ENCODE measurements around the gene TEKT2.

The TEKT2 gene

DNA sequence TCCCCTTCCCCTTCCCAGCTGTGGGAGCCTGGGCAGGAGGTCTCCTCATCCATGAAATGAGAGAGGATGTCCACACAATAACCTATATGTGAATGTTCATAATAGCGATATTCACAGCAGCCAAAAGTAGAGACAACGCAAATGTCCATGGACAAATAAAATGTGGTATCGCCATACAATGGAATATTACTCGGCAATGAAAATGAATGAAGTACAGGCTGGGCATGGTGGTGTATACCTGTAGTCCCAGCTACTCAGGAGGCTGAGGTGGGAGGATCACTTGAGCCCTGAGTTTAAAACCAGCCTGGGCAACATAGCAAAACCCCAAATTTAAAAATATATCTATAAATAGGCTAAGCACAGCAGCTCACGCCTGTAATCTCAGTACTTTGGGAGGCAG, 17.7 kb downstream of the TEKT2 start:
- DNase-seq (ENCODE audit: low read depth in 2 of 2, low spot score in 1 of 2): no peak

DNA sequence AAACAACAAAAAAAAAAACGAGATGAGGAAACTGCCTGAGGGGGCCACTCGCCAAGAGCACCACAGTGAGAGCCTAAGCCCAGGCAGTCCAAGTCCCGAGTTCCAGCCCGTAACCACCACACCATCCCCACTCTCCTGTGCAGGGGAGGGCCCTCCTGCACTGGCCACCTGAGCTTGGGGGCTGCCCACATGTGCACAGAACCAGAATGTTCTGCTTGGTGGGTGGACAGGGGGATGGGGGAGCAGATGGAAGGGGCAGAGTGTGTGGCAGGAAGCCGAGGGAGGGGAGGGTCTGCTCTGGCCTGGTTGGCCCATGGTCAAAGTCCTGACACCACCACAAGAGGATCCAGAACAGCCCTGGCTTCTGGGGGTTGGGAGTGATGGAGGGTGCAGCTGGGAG, 22.4 kb downstream of the TEKT2 start:
- DNase-seq (ENCODE audit: low read depth in 2 of 2, low spot score in 1 of 2): no peak

- DNase-seq (ENCODE audit: low read depth in 2 of 2, low spot score in 1 of 2): no peak
These were observed 23.5 kb downstream of the TEKT2 start for GRCh38 chr1:36107394-36107793.

- no peak for DNase-seq (ENCODE audit: low read depth in 2 of 2, low spot score in 1 of 2)
These were observed 24.4 kb downstream of the TEKT2 start for GRCh38 chr1:36108314-36108713.

DNA sequence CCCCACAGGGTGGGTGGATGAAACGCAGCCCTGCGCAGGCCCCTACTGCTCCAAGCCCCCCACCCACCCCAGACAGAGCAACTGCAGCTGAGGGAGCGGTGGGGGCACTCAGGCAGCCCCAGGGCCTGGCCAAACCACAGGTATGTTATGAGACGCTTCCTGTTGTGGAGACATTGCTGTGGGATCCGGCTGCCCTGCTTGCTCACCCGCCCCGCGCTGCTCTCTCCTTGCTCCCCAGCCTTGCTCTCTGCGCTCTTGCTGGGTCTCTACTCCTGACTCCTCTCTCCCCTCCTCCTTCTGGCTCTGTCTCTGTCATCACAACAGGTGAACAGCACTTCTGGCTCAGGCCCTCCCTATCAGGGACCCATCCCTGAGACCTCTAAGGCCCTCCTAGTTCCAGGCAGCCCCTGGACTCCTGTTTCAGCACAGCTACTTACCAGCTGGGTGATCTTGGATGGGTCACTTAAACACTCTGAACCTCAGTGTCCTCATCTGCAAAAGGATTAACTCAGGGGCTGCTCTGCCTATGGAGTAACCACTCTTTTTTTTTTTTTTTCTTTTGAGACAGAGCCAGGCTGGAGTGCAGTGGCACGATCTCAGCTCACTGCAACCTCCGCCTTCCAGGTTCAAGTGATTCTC, 25.3 kb downstream of the TEKT2 start:
- no peak for DNase-seq (ENCODE audit: low read depth in 2 of 2, low spot score in 1 of 2)

GRCh38 chr1:36111151-36111550, 27.3 kb downstream of the TEKT2 start:
- no peak for DNase-seq (ENCODE audit: low read depth in 2 of 2, low spot score in 1 of 2)

DNA sequence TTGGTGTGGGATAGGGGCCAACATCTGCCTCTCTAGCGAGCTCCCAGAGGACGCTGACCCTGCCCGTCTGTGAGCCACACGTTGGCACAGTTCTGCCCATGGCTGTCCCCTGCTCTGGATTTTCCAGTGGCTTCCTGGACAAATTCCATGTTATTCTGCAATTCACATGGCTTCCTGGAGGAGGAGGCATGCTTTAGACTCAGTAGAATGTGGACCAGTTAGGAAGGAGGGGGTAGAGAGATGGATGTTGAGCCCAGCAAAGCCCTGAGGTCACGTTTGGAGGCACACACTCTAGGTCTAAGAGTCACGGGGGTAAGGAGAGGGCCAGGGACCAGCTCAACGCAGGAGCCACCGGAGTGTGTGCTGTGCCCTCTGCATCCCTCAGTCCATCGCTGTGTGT, 28.9 kb downstream of the TEKT2 start:
- no peak for DNase-seq (ENCODE audit: low read depth in 2 of 2, low spot score in 1 of 2)

GRCh38 chr1:36114371-36114770, 30.5 kb downstream of the TEKT2 start:
- no peak for DNase-seq (ENCODE audit: low read depth in 2 of 2, low spot score in 1 of 2)

DNA sequence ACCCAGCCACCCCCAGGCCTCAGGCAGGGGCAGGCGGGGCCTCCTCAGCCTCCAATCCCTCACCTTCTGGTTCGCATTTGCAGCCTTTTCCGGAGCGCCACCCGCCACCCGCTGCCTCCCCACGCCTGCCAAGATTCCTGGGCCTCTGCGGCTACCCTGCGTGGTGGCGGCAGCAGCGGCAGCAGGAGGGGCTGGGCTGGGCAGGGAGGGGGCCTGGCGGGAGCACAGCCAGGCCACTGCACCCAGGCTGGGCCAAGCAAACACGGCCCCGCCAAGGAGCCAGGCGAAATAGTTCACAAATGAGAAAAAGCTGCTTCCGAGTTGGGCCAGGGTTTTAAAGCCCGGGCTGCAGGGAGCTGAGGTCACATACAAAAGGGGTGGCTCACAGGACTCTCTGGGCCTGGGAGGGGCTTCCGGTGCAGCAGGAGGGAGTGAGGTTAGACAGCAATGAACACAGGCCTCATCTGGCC, 31.3 kb downstream of the TEKT2 start:
- no peak for DNase-seq (ENCODE audit: low read depth in 2 of 2, low spot score in 1 of 2)

DNA sequence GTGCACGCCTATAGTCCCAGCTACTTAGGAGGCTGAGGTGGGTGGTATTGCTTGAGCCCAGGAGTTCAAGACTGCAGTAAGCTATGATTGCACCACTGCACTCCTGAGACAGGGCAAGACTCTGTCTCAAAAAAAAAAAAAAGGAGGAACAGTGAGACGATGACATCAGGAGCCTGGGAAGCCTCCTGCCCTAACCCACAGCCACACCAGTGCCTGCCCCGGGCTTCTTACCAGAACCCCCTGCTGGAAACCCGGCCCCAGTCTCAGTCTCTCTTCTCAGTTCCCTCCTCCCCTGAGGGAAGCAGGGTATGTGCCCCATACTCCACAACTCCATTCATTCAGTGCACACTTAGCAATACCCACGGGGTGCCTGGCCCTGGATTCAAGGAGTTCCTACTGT, 32.0 kb downstream of the TEKT2 start:
- no peak for DNase-seq (ENCODE audit: low read depth in 2 of 2, low spot score in 1 of 2)

DNA sequence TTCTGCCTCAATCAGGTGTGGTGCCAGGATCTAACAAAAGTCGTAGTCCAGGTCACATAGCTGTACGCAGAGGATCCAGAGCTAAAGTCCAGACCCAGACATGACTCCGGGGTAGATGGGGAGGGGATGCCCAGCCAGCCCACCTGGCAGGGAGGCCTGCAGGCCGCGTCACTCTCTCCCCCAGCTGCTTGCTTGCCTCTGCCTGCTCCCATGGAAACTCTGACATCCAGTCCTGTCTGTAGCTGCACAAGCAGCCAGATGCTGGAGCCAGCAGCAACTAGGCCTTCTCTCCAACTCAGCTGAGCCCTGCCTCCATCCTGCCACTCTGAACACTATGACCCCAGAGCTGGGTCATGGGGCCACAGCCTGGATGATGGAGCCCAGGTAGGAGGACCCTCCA, 33.0 kb downstream of the TEKT2 start:
- DNase-seq (ENCODE audit: low read depth in 2 of 2, low spot score in 1 of 2): no peak

GRCh38 chr1:36118447-36119204, 34.7 kb downstream of the TEKT2 start:
- no peak for DNase-seq (ENCODE audit: low read depth in 2 of 2, low spot score in 1 of 2)

DNA sequence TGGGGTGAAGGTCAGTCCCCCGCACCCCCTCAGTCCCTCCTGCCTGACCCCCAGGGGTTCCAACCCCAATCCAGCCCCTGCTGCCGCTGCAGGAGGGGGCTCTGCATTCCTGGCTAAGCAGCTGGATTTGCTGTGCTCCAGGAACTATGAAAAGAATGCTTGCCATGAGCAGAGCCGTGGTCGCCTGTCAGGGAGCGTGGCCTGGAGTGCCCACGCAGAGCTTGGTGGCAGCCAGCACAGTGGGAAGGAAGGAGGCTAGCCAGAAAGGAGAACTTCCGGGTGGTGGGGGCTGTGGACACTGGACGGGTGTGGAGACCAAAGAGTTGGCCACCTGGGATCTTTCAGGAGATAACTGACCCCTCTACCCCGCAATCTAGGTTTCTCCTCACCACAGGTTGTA, 35.6 kb downstream of the TEKT2 start:
- no peak for DNase-seq (ENCODE audit: low read depth in 2 of 2, low spot score in 1 of 2)

- no peak for DNase-seq (ENCODE audit: low read depth in 2 of 2, low spot score in 1 of 2)
These were observed 38.5 kb downstream of the TEKT2 start for GRCh38 chr1:36122062-36123030.

DNA sequence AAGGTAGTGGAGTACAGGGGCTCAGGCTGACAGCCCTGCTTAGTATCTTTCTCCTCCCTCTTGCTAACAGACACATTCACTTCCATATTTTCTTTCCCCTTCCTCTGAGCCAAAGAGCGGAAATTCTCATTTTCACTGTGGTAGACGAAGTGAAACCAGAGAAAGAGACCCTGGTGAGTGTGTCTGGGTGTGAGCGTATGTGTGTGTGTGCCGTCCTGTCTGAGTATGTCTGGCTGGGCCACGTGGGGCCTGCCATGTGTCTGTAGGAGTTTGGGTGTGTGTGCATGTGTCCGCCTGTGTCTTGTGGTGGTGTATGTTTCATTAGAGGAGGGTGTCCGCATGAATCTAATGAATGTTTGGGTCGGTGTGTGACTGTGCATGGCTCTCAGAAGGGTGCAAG, 39.5 kb downstream of the TEKT2 start:
- no peak for DNase-seq (ENCODE audit: low read depth in 2 of 2, low spot score in 1 of 2)

DNA sequence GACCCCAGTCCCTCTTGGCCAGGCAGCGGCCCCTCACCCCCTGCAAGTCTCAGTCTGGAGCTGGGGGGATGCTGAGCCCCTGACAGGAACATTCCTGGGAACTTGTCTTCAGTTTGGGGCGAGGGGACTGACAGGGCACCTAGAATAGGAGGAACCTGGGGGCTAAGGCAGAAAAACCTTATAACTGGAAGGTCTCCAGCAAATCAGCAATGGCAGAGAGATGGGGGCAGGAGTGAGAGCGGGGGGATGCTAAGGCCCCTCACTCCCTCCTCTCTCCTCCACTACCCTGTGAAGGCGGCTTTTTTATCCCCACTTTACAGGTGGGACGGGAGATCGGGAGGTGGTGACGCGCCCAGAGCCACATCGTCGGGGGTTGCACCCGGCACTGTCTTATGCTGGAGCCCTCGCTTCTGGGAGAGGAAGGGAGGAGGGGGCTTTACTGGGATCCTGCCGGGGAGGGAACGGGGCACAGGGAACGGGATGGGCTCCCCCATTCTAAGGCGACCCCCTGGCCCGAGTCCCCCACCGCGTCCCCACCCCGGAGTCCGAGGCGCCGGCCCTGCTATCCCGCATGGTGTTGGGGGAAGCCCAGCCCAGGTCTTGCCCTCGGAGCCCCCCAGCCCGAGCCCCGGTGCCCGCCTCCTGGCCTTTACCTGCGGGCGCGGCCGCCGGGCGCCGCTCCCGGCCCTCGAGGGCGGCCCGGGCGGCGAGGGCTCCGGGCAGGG, 40.7 kb downstream of the TEKT2 start:
- DNase-seq (ENCODE audit: low read depth in 2 of 2, low spot score in 1 of 2): no peak

GRCh38 chr1:36125129-36125991, 41.5 kb downstream of the TEKT2 start, which contains the start of gene COL8A2:
TSS of gene COL8A2 (minus strand) at chr1:36125222. CDS start at chr1:36100242, 24,980 bp downstream.
- DNase-seq (ENCODE audit: low read depth in 2 of 2, low spot score in 1 of 2): no peak

DNA sequence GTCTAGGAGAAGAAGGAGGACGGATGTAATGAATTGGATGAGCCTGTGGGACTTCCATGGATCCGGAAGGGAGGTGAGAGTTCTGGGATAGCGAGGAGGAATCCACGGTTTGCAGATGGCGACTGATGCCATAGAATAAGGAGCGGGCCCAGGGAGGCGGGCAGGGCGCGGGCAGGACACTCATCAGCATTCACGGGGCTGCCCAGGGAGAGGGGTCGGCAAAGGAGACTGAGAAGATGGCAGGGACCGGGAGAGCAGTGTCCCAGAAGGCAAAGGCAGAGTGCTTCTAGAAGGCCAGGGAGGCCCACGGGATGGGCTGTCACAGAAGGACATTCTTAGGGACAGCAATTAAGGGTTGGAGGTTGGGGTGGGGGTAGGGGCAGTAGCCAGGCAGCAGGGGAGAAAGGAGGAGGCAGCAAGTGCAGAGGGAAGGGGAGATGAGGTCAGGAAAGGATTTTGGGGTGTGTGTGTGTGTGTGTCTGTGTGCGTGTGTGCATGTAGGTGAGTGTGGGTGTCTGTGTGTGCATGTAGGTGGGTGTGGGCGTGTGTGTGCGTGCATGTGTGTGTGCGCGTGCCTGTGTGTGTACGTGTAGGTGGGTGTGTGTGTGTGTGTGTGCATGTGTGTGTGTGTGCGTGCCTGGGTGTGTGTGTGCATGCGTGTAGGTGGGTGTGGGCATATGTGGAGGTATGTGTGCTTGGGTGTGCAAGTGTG, 42.3 kb downstream of the TEKT2 start:
- no peak for DNase-seq (ENCODE audit: low read depth in 2 of 2, low spot score in 1 of 2)

DNA sequence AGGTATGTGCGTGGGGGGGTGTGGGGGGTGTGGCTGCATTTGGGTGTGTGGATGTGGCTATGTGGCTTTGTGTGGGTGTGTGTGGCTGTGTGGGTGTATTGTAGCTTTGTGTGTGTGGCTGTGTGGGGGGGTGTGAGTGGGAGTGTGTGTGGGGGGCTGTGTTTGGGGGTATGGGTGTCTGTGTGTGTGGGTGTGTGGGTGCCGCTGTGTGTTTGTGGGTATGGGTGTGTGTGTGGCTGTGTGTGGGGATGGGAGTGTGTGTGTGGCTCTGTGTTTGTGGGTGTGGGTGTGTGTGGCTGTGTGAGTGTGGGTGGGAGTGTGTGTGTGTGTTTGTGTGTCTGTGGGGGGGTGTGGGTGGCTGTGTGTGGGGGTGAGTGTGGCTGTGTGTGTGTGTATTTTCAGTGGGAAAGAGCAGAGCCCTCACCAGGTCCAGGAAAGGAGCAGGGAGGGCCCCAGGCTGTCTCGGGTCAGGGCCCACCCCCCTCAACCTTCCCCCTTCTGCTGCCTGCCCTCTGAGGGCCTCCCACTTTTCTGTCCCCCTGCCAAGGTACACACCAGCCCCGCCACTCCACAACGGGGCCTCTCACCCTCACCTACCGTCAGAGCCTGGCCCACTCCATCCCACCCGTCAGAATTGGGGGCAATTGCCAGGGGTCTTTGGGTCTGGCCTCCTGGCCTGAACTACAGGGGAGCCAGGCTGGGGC, 43.1 kb downstream of the TEKT2 start:
- no peak for DNase-seq (ENCODE audit: low read depth in 2 of 2, low spot score in 1 of 2)
